HG03108 (cell line): ENCODE measurements around the gene EFCC1.

ENCODE experiments used
- ATAC-seq: cut with Tn5 transposase; IDR thresholded peaks from one replicate; pipeline ENCODE4 v1.9.1; 2021; ENCODE audit warnings: moderate library complexity; ENCODE audit not compliant: unreplicated experiment

Gene EFCC1

GRCh38 chr3:129031476-129032215 lies 30.5 kb downstream of the EFCC1 start:
- no peak for ATAC-seq

- ATAC-seq: no peak
Observed at GRCh38 chr3:129032716-129033115, 31.6 kb downstream of the EFCC1 start.

GRCh38 chr3:129033151-129033550 lies 32.0 kb downstream of the EFCC1 start:
- no peak for ATAC-seq

- ATAC-seq: no peak
Observed at GRCh38 chr3:129033633-129034321, 32.7 kb downstream of the EFCC1 start.

- no peak for ATAC-seq
Observed at GRCh38 chr3:129034642-129035041, 33.5 kb downstream of the EFCC1 start.

GRCh38 chr3:129035360-129036221 lies 34.5 kb downstream of the EFCC1 start:
- no peak for ATAC-seq

GRCh38 chr3:129036222-129037092 lies 35.4 kb downstream of the EFCC1 start:
- ATAC-seq: no peak

GRCh38 chr3:129037093-129037419 lies 36.0 kb downstream of the EFCC1 start:
- ATAC-seq: no peak

GRCh38 chr3:129038121-129038855 lies 37.2 kb downstream of the EFCC1 start:
- no peak for ATAC-seq

- ATAC-seq: no peak
Observed at GRCh38 chr3:129039271-129040038, 38.4 kb downstream of the EFCC1 start.

GRCh38 chr3:129040039-129040336 lies 38.9 kb downstream of the EFCC1 start:
- no peak for ATAC-seq

GRCh38 chr3:129040579-129041300 lies 39.6 kb downstream of the EFCC1 start:
- ATAC-seq: no peak

GRCh38 chr3:129045675-129046036 lies 44.6 kb downstream of the EFCC1 start:
- ATAC-seq: no peak

GRCh38 chr3:129046037-129046731 lies 45.1 kb downstream of the EFCC1 start:
- no peak for ATAC-seq

- no peak for ATAC-seq
Observed at GRCh38 chr3:129046732-129047552, 45.8 kb downstream of the EFCC1 start.

GRCh38 chr3:129047553-129047839 lies 46.4 kb downstream of the EFCC1 start:
- no peak for ATAC-seq

GRCh38 chr3:129050556-129051295 lies 49.6 kb downstream of the EFCC1 start:
- no peak for ATAC-seq
